Tibial nerve (tissue), 4 donors: ENCODE results near the gene GP9.

Source experiments
- EP300 ChIP-seq, 2 donors: sonication (generic); formaldehyde crosslinking; IDR thresholded peaks; one replicate each; pipeline ENCODE4 v1.6.1; 2017; ENCODE audit warnings: antibody characterized with exemption in 2 of 2, mild to moderate bottlenecking in 1 of 2
- POLR2A ChIP-seq, 2 donors: fragments of 450-650 bp; IDR thresholded peaks; one replicate each; pipeline ENCODE4 v1.6.1; 2017; ENCODE audit warnings: antibody characterized with exemption in 2 of 2, mild to moderate bottlenecking in 2 of 2, moderate library complexity in 2 of 2
- TF ChIP-seq, protein P1 (sequence below), 5 experiments: fragments of 200-600 bp in 3 of 5; fragments of 450-650 bp in 2 of 5; sonication (generic) in 3 of 5; IDR thresholded peaks; one replicate each; pipeline ENCODE4 v1.5.1; 2016 to 2019; ENCODE audit warnings: antibody characterized with exemption in 5 of 5, mild to moderate bottlenecking in 3 of 5, moderate library complexity in 2 of 5

DNA sequence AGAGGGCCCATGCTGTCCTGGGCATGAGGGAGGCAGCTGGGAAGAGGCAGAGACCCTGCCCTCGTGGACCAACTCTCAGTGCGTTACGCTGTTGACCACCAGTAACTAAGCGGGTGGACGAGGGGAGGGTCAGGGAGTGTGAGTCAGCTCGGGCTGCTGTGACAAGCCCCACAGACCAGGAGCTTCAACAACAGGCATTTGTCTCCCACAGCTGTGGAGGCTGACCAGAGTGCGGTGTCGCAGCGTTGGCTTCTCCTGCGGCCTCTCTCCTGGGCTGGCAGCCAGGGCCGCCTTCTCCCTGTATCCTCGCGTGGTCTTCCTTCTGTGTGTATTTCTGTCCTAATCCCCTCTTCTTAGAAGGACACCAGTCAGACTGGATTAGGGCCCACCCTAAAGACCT lies 46.4 kb upstream of the GP9 start:
- TF ChIP-seq, protein P1, sequence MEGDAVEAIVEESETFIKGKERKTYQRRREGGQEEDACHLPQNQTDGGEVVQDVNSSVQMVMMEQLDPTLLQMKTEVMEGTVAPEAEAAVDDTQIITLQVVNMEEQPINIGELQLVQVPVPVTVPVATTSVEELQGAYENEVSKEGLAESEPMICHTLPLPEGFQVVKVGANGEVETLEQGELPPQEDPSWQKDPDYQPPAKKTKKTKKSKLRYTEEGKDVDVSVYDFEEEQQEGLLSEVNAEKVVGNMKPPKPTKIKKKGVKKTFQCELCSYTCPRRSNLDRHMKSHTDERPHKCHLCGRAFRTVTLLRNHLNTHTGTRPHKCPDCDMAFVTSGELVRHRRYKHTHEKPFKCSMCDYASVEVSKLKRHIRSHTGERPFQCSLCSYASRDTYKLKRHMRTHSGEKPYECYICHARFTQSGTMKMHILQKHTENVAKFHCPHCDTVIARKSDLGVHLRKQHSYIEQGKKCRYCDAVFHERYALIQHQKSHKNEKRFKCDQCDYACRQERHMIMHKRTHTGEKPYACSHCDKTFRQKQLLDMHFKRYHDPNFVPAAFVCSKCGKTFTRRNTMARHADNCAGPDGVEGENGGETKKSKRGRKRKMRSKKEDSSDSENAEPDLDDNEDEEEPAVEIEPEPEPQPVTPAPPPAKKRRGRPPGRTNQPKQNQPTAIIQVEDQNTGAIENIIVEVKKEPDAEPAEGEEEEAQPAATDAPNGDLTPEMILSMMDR (IDR thresholded peaks at IDR 0.05) = no peak
- TF ChIP-seq POLR2A (IDR thresholded peaks at IDR 0.05) (no peak), EP300 (IDR thresholded peaks at IDR 0.05) (no peak)
